ENCODE data around the gene FAM180B. TPM values are rescaled to one million over a fixed set of nuclear protein-coding genes. Genes with fewer than 3 reads are reported as not detected.

FAM180B gene
- total RNA-seq, 1 donor from 2014 or later: 0.53 TPM

DNA sequence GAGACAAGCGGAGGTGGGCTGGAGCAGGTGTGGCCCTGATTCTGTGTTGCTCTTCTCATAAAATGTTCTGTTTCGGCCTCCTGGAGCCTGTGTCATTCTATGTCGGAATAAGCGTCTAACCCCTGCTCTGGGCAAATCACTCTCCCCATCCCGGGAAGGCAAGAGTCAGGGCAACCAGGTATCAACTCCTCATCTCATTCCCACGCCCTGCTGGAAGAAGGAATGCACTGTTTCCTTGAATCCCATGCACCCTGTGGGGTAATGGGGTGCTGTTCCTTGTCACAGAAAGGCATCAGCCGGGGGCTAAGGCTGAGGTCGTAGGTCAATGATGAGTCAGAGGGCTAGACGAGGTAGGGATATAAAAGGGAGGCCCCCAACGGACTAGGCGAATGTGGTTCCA is 2.6 kb downstream of the FAM180B start:
- no peak overlapping the region for H3K4me3 ChIP-seq
- peaks cover 37% of the 10 kb centered on the region for H3K27me3 ChIP-seq (ENCODE audit: low read depth)
- TF ChIP-seq, protein P1, sequence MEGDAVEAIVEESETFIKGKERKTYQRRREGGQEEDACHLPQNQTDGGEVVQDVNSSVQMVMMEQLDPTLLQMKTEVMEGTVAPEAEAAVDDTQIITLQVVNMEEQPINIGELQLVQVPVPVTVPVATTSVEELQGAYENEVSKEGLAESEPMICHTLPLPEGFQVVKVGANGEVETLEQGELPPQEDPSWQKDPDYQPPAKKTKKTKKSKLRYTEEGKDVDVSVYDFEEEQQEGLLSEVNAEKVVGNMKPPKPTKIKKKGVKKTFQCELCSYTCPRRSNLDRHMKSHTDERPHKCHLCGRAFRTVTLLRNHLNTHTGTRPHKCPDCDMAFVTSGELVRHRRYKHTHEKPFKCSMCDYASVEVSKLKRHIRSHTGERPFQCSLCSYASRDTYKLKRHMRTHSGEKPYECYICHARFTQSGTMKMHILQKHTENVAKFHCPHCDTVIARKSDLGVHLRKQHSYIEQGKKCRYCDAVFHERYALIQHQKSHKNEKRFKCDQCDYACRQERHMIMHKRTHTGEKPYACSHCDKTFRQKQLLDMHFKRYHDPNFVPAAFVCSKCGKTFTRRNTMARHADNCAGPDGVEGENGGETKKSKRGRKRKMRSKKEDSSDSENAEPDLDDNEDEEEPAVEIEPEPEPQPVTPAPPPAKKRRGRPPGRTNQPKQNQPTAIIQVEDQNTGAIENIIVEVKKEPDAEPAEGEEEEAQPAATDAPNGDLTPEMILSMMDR (IDR thresholded peaks at IDR 0.05): no peak
- H3K4me1 ChIP-seq: peaks cover 3% of the 10 kb centered on the region
- no peak overlapping the region for H3K27ac ChIP-seq
- intact Hi-C loops (cut with DNase I): no loop called here
- no peaks in the 10 kb centered on the region for H3K9me3 ChIP-seq
- ATAC-seq (no peak), DNase-seq (no peak)
- H3K36me3 ChIP-seq: peaks cover 11% of the 10 kb centered on the region

DNA sequence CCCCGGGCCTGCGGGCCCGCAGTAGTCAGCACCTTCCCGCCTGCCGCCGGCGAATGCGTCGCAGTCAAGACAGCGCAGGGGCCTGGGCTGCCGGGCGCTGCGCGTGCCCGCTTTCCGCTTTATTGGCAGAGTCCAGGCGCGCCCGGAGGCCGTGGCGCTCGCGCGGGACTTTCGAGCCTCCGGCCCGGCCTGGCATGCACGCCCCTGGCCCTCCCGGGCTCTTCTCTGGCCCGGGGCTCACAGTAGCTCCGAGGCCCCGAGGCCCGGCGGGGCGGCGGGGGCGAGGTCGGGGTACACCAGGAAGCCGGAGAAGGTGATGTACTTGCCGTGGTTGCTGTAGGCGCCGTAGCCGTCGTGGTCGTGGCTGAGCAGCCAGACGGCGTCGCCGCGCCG is 3.1 kb downstream of the FAM180B start:
- intact Hi-C loops (cut with DNase I): no loop called here
- no peak for DNase-seq
- peak overlapping the region; percentile 33 for H3K4me3 ChIP-seq
- H3K27ac ChIP-seq: no peak overlapping the region
- no peaks in the 10 kb centered on the region for H3K9me3 ChIP-seq
- peaks cover 42% of the 10 kb centered on the region for H3K27me3 ChIP-seq (ENCODE audit: low read depth)
- peaks cover 7% of the 10 kb centered on the region for H3K36me3 ChIP-seq
- TF ChIP-seq, protein P1 (IDR thresholded peaks at IDR 0.05): no peak
- peaks cover 6% of the 10 kb centered on the region for H3K4me1 ChIP-seq
- no peak for ATAC-seq

DNA sequence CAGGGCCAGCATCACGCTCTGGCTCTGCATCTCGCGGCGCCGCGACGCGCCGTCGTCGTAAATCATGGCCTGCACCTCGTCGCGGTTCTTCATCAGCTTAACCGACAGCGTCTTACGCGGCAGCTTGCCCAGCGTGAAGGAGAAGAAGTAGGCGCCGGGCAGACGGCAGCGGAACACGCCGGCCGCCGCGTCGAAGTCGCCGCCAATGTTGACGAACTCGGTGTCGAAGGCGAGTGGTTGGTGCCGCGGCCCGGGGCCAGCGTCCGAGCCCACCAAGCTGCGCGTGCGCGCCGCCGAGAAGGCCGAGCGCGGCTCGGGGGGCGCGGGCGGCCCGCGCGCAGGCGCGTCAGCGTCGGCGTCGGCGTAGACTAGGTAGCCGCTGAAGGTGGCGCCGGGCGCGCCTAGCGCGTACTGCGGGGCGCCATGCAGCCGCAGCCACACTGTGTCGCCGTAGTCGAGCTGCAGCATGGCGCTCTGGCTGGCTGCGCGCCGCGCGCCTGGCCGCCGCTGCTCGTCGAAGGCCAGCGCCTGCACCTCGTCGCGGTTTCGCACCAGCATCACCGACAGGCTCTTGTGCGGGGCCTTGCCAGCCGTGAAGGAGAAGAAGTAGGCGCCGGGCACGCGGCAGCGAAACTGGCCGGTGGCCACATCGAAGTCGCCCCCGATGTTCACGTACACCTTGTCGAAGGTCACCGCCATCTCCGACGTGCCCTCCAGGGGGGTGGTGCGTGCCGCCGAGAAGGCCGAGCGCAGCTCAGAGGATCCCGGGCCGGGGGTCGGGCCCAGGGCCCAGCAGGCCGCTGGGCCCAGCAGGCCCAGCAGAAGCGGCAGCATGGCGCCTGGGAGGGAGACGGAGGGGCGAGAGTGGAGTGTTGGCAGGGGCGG is 3.7 kb downstream of the FAM180B start:
- no peak overlapping the region for H3K27ac ChIP-seq
- H3K36me3 ChIP-seq: peaks cover under 1% of the 10 kb centered on the region
- DNase-seq (no peak), ATAC-seq (no peak)
- peaks cover 48% of the 10 kb centered on the region for H3K27me3 ChIP-seq (ENCODE audit: low read depth)
- intact Hi-C loops (cut with DNase I): no loop called here
- H3K4me1 ChIP-seq: peaks cover 6% of the 10 kb centered on the region
- peak overlapping the region; percentile 33 for H3K4me3 ChIP-seq
- TF ChIP-seq, protein P1 (IDR thresholded peaks at IDR 0.05): no peak
- no peaks in the 10 kb centered on the region for H3K9me3 ChIP-seq

DNA sequence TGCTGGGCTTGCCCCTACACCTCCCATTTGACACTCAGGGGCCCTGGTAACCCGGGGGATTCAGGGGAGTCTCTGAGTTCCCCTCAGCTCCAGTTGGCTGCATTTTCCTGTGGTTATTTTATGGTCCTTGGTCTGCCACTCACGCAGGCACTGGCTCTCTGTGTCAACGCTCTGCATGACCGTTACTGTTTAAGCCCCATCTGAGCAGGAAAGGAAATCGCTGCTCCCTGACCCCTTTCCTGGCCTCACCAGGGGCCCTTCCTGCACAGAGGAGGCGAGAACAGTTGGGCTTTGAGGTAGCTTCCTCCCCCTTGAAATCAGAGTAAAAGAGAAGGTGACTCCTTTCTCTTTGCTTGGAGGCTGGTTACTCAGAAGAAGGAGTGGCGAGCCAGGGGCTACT is 5.3 kb downstream of the FAM180B start:
- intact Hi-C loops (cut with DNase I): no loop called here
- DNase-seq: no peak
- Histone ChIP-seq H3K27me3 (ENCODE audit: low read depth) (peaks cover 52% of the 10 kb centered on the region), H3K4me3 (no peak overlapping the region), H3K27ac (no peak overlapping the region), H3K9me3 (no peaks in the 10 kb centered on the region), H3K4me1 (peaks cover 6% of the 10 kb centered on the region), H3K36me3 (no peaks in the 10 kb centered on the region)
- ATAC-seq: no peak
- TF ChIP-seq, protein P1 (IDR thresholded peaks at IDR 0.05): no peak

DNA sequence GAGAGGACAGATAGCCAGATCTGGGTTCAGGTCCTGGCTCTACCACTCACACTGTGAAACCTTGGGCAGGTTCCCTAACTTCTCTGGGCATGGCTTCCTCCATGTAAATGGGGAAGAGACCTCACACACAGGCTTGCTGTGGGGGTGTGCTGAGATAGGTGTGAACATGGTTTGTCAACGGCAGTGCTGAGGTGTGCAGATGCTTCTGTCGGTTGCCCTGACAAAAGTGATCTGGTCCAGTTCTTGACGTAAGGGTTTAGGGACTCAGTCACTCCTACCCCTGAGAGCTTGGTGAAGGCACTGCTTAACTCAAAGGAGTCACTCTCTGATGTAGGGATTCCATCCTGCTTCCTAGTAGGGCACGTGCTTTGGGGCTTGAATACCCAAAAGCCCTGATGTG is 5.8 kb downstream of the FAM180B start:
- Histone ChIP-seq H3K36me3 (no peaks in the 10 kb centered on the region), H3K27ac (no peak overlapping the region), H3K4me1 (peaks cover 6% of the 10 kb centered on the region), H3K4me3 (no peak overlapping the region), H3K27me3 (ENCODE audit: low read depth) (peaks cover 52% of the 10 kb centered on the region), H3K9me3 (no peaks in the 10 kb centered on the region)
- intact Hi-C loops (cut with DNase I): no loop called here
- TF ChIP-seq, protein P1 (IDR thresholded peaks at IDR 0.05): no peak
- ATAC-seq: no peak
- no peak for DNase-seq
